ENCODE measurements around the gene CUX1.

Gene CUX1

GRCh38 chr7:101896316-101896715 lies 78.9 kb downstream of the CUX1 start:
- DNase-seq (ENCODE audit: low read depth, low spot score) = no peak

GRCh38 chr7:101896941-101897340 lies 79.5 kb downstream of the CUX1 start:
- DNase-seq (ENCODE audit: low read depth, low spot score) = no peak

- no peak for DNase-seq (ENCODE audit: low read depth, low spot score)
These were observed 80.7 kb downstream of the CUX1 start for GRCh38 chr7:101898106-101898505.

- DNase-seq (ENCODE audit: low read depth, low spot score) = no peak
These were observed 82.2 kb downstream of the CUX1 start for GRCh38 chr7:101899616-101900015.

- no peak for DNase-seq (ENCODE audit: low read depth, low spot score)
These were observed 82.7 kb downstream of the CUX1 start for GRCh38 chr7:101900103-101900502.

GRCh38 chr7:101901661-101902491 lies 84.5 kb downstream of the CUX1 start:
- peak; percentile 75 for DNase-seq (ENCODE audit: low read depth, low spot score)

GRCh38 chr7:101902680-101903514 lies 85.5 kb downstream of the CUX1 start:
- no peak for DNase-seq (ENCODE audit: low read depth, low spot score)

- DNase-seq (ENCODE audit: low read depth, low spot score) = no peak
These were observed 86.1 kb downstream of the CUX1 start for GRCh38 chr7:101903515-101903868.

- DNase-seq (ENCODE audit: low read depth, low spot score) = no peak
These were observed 86.6 kb downstream of the CUX1 start for GRCh38 chr7:101904019-101904418.

GRCh38 chr7:101905203-101905865 lies 87.9 kb downstream of the CUX1 start:
- DNase-seq (ENCODE audit: low read depth, low spot score) = no peak

GRCh38 chr7:101906291-101907240 lies 89.1 kb downstream of the CUX1 start:
- DNase-seq (ENCODE audit: low read depth, low spot score) = no peak

GRCh38 chr7:101910991-101911799 lies 93.8 kb downstream of the CUX1 start:
- no peak for DNase-seq (ENCODE audit: low read depth, low spot score)

GRCh38 chr7:101911800-101912715 lies 94.6 kb downstream of the CUX1 start:
- DNase-seq (ENCODE audit: low read depth, low spot score) = no peak

GRCh38 chr7:101912716-101913110 lies 95.3 kb downstream of the CUX1 start:
- no peak for DNase-seq (ENCODE audit: low read depth, low spot score)

- no peak for DNase-seq (ENCODE audit: low read depth, low spot score)
These were observed 95.9 kb downstream of the CUX1 start for GRCh38 chr7:101913247-101913721.

GRCh38 chr7:101913851-101914250 lies 96.4 kb downstream of the CUX1 start:
- DNase-seq (ENCODE audit: low read depth, low spot score) = peak; percentile 49

GRCh38 chr7:101915000-101915399 lies 97.6 kb downstream of the CUX1 start:
- no peak for DNase-seq (ENCODE audit: low read depth, low spot score)

GRCh38 chr7:101916041-101916800 lies 98.8 kb downstream of the CUX1 start:
- no peak for DNase-seq (ENCODE audit: low read depth, low spot score)

All from astrocyte of the hippocampus (primary cell).